HEK293 (cell line): Measurements from ENCODE around the gene ARHGDIB.

Experiments
- CTCF ChIA-PET: fragments of 350-600 bp; formaldehyde crosslinking; extraction: SDS; loops from one replicate; lab custom pipeline; 2021; ENCODE audit warnings: antibody characterized with exemption; lab: Yijun Ruan, JAX
- POLR2A ChIA-PET: fragments of 300-600 bp; formaldehyde crosslinking; extraction: SDS; loops from one replicate; lab custom pipeline; 2020; ENCODE audit warnings: antibody characterized with exemption, inconsistent platforms; lab: Yijun Ruan, JAX
- H3K27ac ChIP-seq: fragments of 200-500 bp; sonication (Bioruptor generic); 2 replicates; pipeline ENCODE4 v1.5.1; 2014; ENCODE audit warnings: low read depth, low read length, control low read depth, inconsistent platforms; ENCODE audit errors: extremely low read depth
- H3K36me3 ChIP-seq, 2 experiments: fragments of 200-500 bp in 1 of 2; sonication (Bioruptor generic) in 1 of 2; 1 replicate in 1 of 2; 2 replicates in 1 of 2; pipeline ENCODE4 v1.5.1; 2014 to 2017; ENCODE audit warnings: inconsistent platforms in 2 of 2, low read length in 2 of 2; ENCODE audit not compliant: control insufficient read depth in 2 of 2, insufficient read depth in 1 of 2
- H3K4me1 ChIP-seq: fragments of 200-500 bp; sonication (Bioruptor generic); 2 replicates; pipeline ENCODE4 v1.5.1; 2014; ENCODE audit warnings: mild to moderate bottlenecking, low read length, inconsistent platforms; ENCODE audit not compliant: control insufficient read depth, insufficient read depth
- H3K4me3 ChIP-seq: 2 replicates; pipeline ENCODE4 v1.5.1; 2011; ENCODE audit warnings: low read depth, mild to moderate bottlenecking, control low read depth, low read length, moderate library complexity
- H3K9me3 ChIP-seq: fragments of 200-500 bp; sonication (Bioruptor generic); 2 replicates; pipeline ENCODE4 v1.5.1; 2014; ENCODE audit warnings: low read depth, low read length, inconsistent platforms; ENCODE audit not compliant: control insufficient read depth, insufficient read depth
- CTCF ChIP-seq: fragments of 450-650 bp; formaldehyde crosslinking; IDR thresholded peaks from 2 replicates; pipeline ENCODE4 v1.5.1; 2016; ENCODE audit warnings: missing biosample characterization, missing genetic modification characterization
- FEZF1 ChIP-seq: fragments of 450-650 bp; formaldehyde crosslinking; IDR thresholded peaks from 2 replicates; pipeline ENCODE4 v1.5.1; 2016; ENCODE audit warnings: missing biosample characterization, missing genetic modification characterization
- HOXA7 ChIP-seq: sonication (generic); formaldehyde crosslinking; IDR thresholded peaks from 2 replicates; pipeline ENCODE4 v1.8.1; 2022; ENCODE audit warnings: missing genetic modification reagents, borderline replicate concordance
- IKZF3 ChIP-seq: fragments of 450-650 bp; IDR thresholded peaks from 2 replicates; pipeline ENCODE4 v1.5.0; 2018; ENCODE audit warnings: missing biosample characterization, mild to moderate bottlenecking, missing genetic modification characterization, moderate library complexity
- KLF17 ChIP-seq: fragments of 450-650 bp; formaldehyde crosslinking; IDR thresholded peaks from 2 replicates; pipeline ENCODE4 v1.5.1; 2016; ENCODE audit warnings: missing biosample characterization, missing genetic modification characterization
- SETDB1 ChIP-seq: IDR thresholded peaks from one replicate; pipeline ENCODE4 v1.6.1; 2017; ENCODE audit warnings: mild to moderate bottlenecking, low read length, moderate library complexity, mixed read lengths; ENCODE audit not compliant: insufficient read length
- ZBTB20 ChIP-seq: fragments of 450-650 bp; formaldehyde crosslinking; IDR thresholded peaks from 2 replicates; pipeline ENCODE4 v1.5.1; 2016; ENCODE audit warnings: missing biosample characterization, missing genetic modification characterization
- ZBTB21 ChIP-seq: fragments of 450-650 bp; formaldehyde crosslinking; IDR thresholded peaks from 2 replicates; pipeline ENCODE4 v1.5.1; 2017; ENCODE audit warnings: missing biosample characterization, missing genetic modification characterization
- ZBTB44 ChIP-seq: fragments of 450-650 bp; IDR thresholded peaks from 2 replicates; pipeline ENCODE4 v1.5.1; 2018; ENCODE audit warnings: missing biosample characterization, mild to moderate bottlenecking, missing genetic modification characterization
- ZFHX2 ChIP-seq: fragments of 450-650 bp; formaldehyde crosslinking; conservative IDR thresholded peaks from 2 replicates; pipeline ENCODE4 v1.5.1; 2016; ENCODE audit warnings: missing biosample characterization, missing genetic modification characterization
- ZFP41 ChIP-seq: fragments of 450-650 bp; formaldehyde crosslinking; IDR thresholded peaks from 2 replicates; pipeline ENCODE4 v1.5.1; 2016; ENCODE audit warnings: missing biosample characterization, missing genetic modification characterization, borderline replicate concordance
- ZNF114 ChIP-seq: fragments of 450-650 bp; formaldehyde crosslinking; IDR thresholded peaks from 2 replicates; pipeline ENCODE4 v1.5.0; 2017; ENCODE audit warnings: missing biosample characterization, missing genetic modification characterization
- ZNF2 ChIP-seq: fragments of 450-650 bp; formaldehyde crosslinking; IDR thresholded peaks from 2 replicates; pipeline ENCODE4 v1.5.1; 2016; ENCODE audit warnings: missing biosample characterization, missing genetic modification characterization
- ZNF292 ChIP-seq: fragments of 450-650 bp; formaldehyde crosslinking; IDR thresholded peaks from 2 replicates; pipeline ENCODE4 v1.5.1; 2016; ENCODE audit warnings: low read depth, missing biosample characterization, missing genetic modification characterization, borderline replicate concordance
- ZNF324 ChIP-seq: fragments of 450-650 bp; formaldehyde crosslinking; IDR thresholded peaks from 2 replicates; pipeline ENCODE4 v1.5.1; 2016; ENCODE audit warnings: missing biosample characterization, missing genetic modification characterization
- ZNF350 ChIP-seq: fragments of 450-650 bp; formaldehyde crosslinking; IDR thresholded peaks from 2 replicates; pipeline ENCODE4 v1.5.0; 2017; ENCODE audit warnings: missing biosample characterization, mild to moderate bottlenecking, missing genetic modification characterization
- ZNF366 ChIP-seq: fragments of 450-650 bp; formaldehyde crosslinking; conservative IDR thresholded peaks from 2 replicates; pipeline ENCODE4 v1.5.1; 2016; ENCODE audit warnings: missing biosample characterization, missing genetic modification characterization
- ZNF416 ChIP-seq: fragments of 450-650 bp; formaldehyde crosslinking; IDR thresholded peaks from 2 replicates; pipeline ENCODE4 v1.5.1; 2016; ENCODE audit warnings: missing biosample characterization, missing genetic modification characterization
- ZNF423 ChIP-seq: fragments of 450-650 bp; formaldehyde crosslinking; IDR thresholded peaks from 2 replicates; pipeline ENCODE4 v1.5.1; 2016; ENCODE audit warnings: missing biosample characterization, missing genetic modification characterization
- ZNF510 ChIP-seq: fragments of 450-650 bp; formaldehyde crosslinking; IDR thresholded peaks from 2 replicates; pipeline ENCODE4 v1.5.1; 2018; ENCODE audit warnings: mild to moderate bottlenecking, missing genetic modification characterization, missing biosample characterization; ENCODE audit not compliant: insufficient replicate concordance
- ZNF518A ChIP-seq: fragments of 450-650 bp; formaldehyde crosslinking; conservative IDR thresholded peaks from 2 replicates; pipeline ENCODE4 v1.5.1; 2016; ENCODE audit warnings: low read depth, missing biosample characterization, missing genetic modification characterization
- ZNF596 ChIP-seq: fragments of 450-650 bp; IDR thresholded peaks from 2 replicates; pipeline ENCODE4 v1.5.0; 2018; ENCODE audit warnings: missing biosample characterization, mild to moderate bottlenecking, missing genetic modification characterization, moderate library complexity
- ZNF776 ChIP-seq: fragments of 450-650 bp; formaldehyde crosslinking; IDR thresholded peaks from 2 replicates; pipeline ENCODE4 v1.5.0; 2017; ENCODE audit warnings: missing biosample characterization, missing genetic modification characterization, borderline replicate concordance

The ARHGDIB gene

GRCh38 chr12:14953752-14954151 lies 7.6 kb downstream of the ARHGDIB start:
- Histone ChIP-seq H3K36me3 (no peaks in the 10 kb centered on the region), H3K4me1 (no peaks in the 10 kb centered on the region), H3K9me3 (no peaks in the 10 kb centered on the region), H3K4me3 (no peak overlapping the region), H3K27ac (no peak overlapping the region)
- TF ChIP-seq ZNF776, result no peak
- TF ChIP-seq ZBTB21 (tag by site-specific recombination), result no peak
- peak; percentile 77 for TF ChIP-seq ZNF366 (tag by site-specific recombination)
- TF ChIP-seq ZNF596 (tag by site-specific recombination), result peak; percentile 42; the same call in 1 of the 2 replicates
- no peak for TF ChIP-seq ZBTB44
- TF ChIP-seq ZNF292, result no peak
- TF ChIP-seq CTCF (tag by site-specific recombination), result no peak
- CTCF ChIA-PET, result no interaction called here
- POLR2A ChIA-PET, result no interaction called here

- no peak for TF ChIP-seq ZNF416
- TF ChIP-seq ZBTB20, result no peak
- no peak for TF ChIP-seq HOXA7 (CRISPR knock-in tag)
- no peak for TF ChIP-seq ZNF510 (tag by site-specific recombination)
- no peak for TF ChIP-seq ZNF518A
- no peak for TF ChIP-seq ZNF114
- H3K4me3 ChIP-seq, result no peak overlapping the region
- H3K36me3 ChIP-seq, result no peaks in the 10 kb centered on the region
- no peaks in the 10 kb centered on the region for H3K9me3 ChIP-seq
- ChIA-PET CTCF (interaction anchor here (0.7 kb wide), 2 partner anchors 24 to 65 kb away, joined by 3 to 4 read pairs; no protein-coding TSS in a partner anchor), POLR2A (no interaction called here)
- no peaks in the 10 kb centered on the region for H3K4me1 ChIP-seq
- H3K27ac ChIP-seq, result no peak overlapping the region
These were observed 9.0 kb downstream of the ARHGDIB start for GRCh38 chr12:14952299-14952921.

GRCh38 chr12:14951851-14952250 lies 9.6 kb downstream of the ARHGDIB start:
- Histone ChIP-seq H3K27ac (no peak overlapping the region), H3K36me3 (no peaks in the 10 kb centered on the region), H3K4me3 (no peak overlapping the region), H3K9me3 (no peaks in the 10 kb centered on the region), H3K4me1 (no peaks in the 10 kb centered on the region)
- CTCF ChIA-PET, result interaction anchor here (0.7 kb wide), 2 partner anchors 23 to 65 kb away, joined by 3 to 4 read pairs; no protein-coding TSS in a partner anchor
- POLR2A ChIA-PET, result no interaction called here
- TF ChIP-seq KLF17 (tag by site-specific recombination) (no peak), ZNF2 (tag by site-specific recombination) (no peak), ZFHX2 (tag by site-specific recombination) (no peak), ZFP41 (tag by site-specific recombination) (no peak), ZNF350 (no peak), FEZF1 (no peak), ZNF324 (tag by site-specific recombination) (no peak), ZNF423 (tag by site-specific recombination) (no peak), SETDB1 (no peak), IKZF3 (tag by site-specific recombination) (no peak)
